SK-N-SH (cell line): ENCODE measurements around the gene HSFX1.
"Not testable (repeated sequence)": the region's sequence is repeated elsewhere in the genome, so short reads cannot be mapped to it uniquely, and the experiment has no call there.

Source experiments
- CTCF ChIP-seq: fragments of 200-600 bp; sonication (generic); IDR thresholded peaks from 2 replicates; pipeline ENCODE4 v1.6.1; 2017; ENCODE audit warnings: antibody characterized with exemption, mild to moderate bottlenecking, moderate library complexity
- RAD21 ChIP-seq: IDR thresholded peaks from 2 replicates; pipeline ENCODE4 v1.6.1; 2012; ENCODE audit warnings: mild to moderate bottlenecking, low read length

- TF ChIP-seq CTCF, RAD21: not testable (repeated sequence)
These were observed 842 bp upstream of the HSFX1 start for GRCh38 chrX:149773026-149773425.
